Measurements from ENCODE around the gene PKD2L2.
"Not testable (repeated sequence)": the region's sequence is repeated elsewhere in the genome, so short reads cannot be mapped to it uniquely, and the experiment has no call there.

The PKD2L2 gene

GRCh38 chr5:137888863-137889759 is at the start of gene PKD2L2:
Gene PKD2L2, plus strand, starts transcription at chr5:137889457. Its CDS starts 35 bp downstream, at chr5:137889492.
- peak; percentile 93 for DNase-seq

- no peak for DNase-seq
These were observed 47.0 kb upstream of the PKD2L2 start for GRCh38 chr5:137842296-137842695.

GRCh38 chr5:137843676-137844299 is 45.5 kb upstream of the PKD2L2 start:
- no peak for DNase-seq

GRCh38 chr5:137845472-137845871 is 43.8 kb upstream of the PKD2L2 start:
- DNase-seq, result no peak

GRCh38 chr5:137847687-137848086 is 41.6 kb upstream of the PKD2L2 start:
- no peak for DNase-seq

GRCh38 chr5:137853165-137853564 is 36.1 kb upstream of the PKD2L2 start:
- not testable (repeated sequence) for DNase-seq

- no peak for DNase-seq
These were observed 33.1 kb upstream of the PKD2L2 start for GRCh38 chr5:137856201-137856600.

GRCh38 chr5:137856916-137857862 is 32.1 kb upstream of the PKD2L2 start:
- DNase-seq, result no peak

GRCh38 chr5:137858223-137858916 is 30.9 kb upstream of the PKD2L2 start:
- DNase-seq, result peak; percentile 13

- DNase-seq, result no peak
These were observed 30.3 kb upstream of the PKD2L2 start for GRCh38 chr5:137858954-137859353.

GRCh38 chr5:137862251-137862650 is 27.0 kb upstream of the PKD2L2 start:
- no peak for DNase-seq

- not testable (repeated sequence) for DNase-seq
These were observed 25.6 kb upstream of the PKD2L2 start for GRCh38 chr5:137863653-137864052.

GRCh38 chr5:137866541-137867388 is 22.5 kb upstream of the PKD2L2 start:
- no peak for DNase-seq

GRCh38 chr5:137867664-137868063 is 21.6 kb upstream of the PKD2L2 start, which contains the start of gene MYOT:
Gene MYOT, plus strand, starts transcription at chr5:137867860. Its CDS starts 2,792 bp downstream, at chr5:137870652.
- no peak for DNase-seq

- no peak for DNase-seq
These were observed 18.5 kb upstream of the PKD2L2 start for GRCh38 chr5:137870647-137871339.

GRCh38 chr5:137871571-137871970 is 17.7 kb upstream of the PKD2L2 start:
- DNase-seq, result no peak

- DNase-seq, result no peak
These were observed 16.8 kb upstream of the PKD2L2 start for GRCh38 chr5:137872466-137872865.

GRCh38 chr5:137876101-137876500 is 13.2 kb upstream of the PKD2L2 start:
- no peak for DNase-seq

- DNase-seq, result no peak
These were observed 8.9 kb upstream of the PKD2L2 start for GRCh38 chr5:137880313-137880712.

GRCh38 chr5:137887831-137888230 is 1.4 kb upstream of the PKD2L2 start:
- DNase-seq, result no peak

- peak; percentile 2 for DNase-seq
These were observed 793 bp upstream of the PKD2L2 start for GRCh38 chr5:137888466-137888862.
